ENCODE data around the gene ZNF543. TPM values are rescaled to one million over a fixed set of nuclear protein-coding genes. Genes with fewer than 3 reads are reported as not detected.
"Not testable (repeated sequence)": the region's sequence is repeated elsewhere in the genome, so short reads cannot be mapped to it uniquely, and the experiment has no call there.

The ZNF543 gene
- total RNA-seq: 7.8 and 10.1 TPM in 2 replicates

DNA sequence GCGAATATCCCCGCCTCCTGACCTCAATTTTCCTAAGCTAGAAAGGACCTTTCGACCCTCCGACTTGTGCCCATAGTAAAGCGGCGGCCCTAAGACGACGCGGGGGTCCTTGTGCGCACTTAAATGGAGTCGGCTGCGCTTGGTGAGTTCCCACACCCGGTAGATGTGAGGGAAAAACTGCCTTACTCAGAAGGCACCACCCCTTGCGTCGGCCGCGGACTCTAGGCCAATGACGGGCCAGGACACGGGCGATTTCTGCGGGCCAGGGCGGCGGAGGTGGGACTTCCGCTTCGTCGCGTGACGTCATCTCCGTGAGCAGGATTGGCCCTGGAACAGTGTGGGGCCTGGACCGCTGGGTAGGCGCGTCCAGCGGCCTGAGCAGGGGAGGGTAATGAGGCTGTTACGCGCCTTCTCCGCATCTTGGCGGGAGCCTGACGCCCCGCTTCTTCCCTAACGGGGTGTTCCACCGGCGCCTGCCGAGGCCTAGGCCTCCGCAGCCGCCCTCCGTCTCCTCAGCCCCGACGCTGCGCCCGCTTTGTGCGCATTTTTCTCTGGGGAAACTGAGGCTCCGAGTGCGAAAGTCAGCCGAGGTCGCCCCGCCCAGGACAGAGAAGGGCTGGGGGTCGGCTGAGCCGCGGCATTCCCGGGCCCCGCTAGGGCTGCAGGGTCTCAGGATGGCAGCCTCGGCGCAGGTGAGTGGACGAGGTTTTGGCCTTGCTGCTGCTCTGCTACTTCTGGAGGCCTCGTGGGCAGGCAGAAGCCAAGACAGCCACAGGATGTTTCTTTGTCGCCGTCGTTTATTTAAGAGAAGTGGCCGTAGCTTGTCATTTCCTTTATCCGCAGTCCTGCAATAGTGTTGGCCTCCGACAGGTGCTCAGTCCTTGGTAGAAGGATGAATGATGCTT lies at the start of gene ZNF543:
Gene ZNF543, plus strand, starts transcription at position 293 of the 905 bp plus-strand sequence. Its CDS starts 382 bp downstream, at position 675.
- DNase-seq (ENCODE audit: low read depth in 2 of 2): peak; percentile 91 to 97

DNA sequence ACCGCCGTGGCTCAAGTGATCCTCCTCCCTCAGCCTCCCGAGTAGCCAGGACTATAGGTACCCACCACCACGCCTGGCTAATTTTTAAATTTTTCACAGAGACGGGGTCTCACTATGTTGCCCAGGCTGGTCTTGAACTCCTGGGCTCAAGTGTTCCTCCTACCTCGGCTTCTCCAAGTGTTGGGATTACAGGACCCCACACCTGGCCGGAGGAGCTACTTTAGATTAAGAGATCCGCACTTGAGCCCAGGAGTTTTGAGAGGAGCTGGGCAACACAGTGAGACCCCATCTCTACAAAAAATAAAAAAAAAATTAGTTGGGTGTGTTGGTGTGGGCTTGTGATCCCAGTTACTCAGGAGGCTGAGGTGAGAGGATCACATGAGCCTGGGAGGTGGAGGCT lies 49.0 kb upstream of the ZNF543 start:
- DNase-seq (ENCODE audit: low read depth in 2 of 2): no peak

DNA sequence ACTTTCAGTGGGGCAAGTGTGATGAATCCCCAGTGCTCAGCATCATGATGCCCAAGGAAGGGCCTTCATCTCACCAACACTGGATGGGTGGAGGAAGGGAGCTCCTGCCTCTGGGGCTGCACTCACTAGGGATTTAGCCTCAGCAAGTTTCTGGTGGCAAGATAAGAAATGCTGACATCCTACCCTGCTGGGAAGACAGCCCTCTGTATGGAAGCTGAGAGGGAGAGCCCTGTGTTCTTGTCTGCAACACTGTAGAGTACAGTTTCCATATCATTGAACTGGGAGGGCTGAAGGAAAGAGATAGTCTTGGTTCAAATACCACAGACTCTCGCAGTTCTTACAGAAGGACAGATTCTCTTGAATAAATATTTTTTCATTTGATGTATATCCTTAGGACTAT lies 47.3 kb upstream of the ZNF543 start:
- DNase-seq (ENCODE audit: low read depth in 2 of 2): no peak

DNA sequence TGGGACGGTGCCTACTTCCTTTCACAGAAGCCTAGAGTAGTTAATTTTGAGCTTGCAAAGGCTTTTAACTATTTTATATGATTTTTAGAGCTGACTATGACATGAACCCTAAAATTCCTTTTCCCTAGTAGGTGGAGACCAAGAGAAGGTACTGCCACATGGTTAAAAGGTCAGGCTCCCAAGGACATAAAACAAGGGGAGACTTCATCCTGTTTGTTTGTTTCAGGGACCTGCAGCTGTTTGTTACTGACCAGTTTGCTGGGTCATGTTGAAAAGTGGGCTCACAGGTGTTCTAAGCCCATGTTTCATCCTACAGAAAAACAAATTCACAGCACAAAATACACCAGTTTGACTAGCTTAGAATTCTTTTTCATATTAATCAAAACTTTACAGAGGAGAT lies 43.8 kb upstream of the ZNF543 start:
- no peak for DNase-seq (ENCODE audit: low read depth in 2 of 2)

DNA sequence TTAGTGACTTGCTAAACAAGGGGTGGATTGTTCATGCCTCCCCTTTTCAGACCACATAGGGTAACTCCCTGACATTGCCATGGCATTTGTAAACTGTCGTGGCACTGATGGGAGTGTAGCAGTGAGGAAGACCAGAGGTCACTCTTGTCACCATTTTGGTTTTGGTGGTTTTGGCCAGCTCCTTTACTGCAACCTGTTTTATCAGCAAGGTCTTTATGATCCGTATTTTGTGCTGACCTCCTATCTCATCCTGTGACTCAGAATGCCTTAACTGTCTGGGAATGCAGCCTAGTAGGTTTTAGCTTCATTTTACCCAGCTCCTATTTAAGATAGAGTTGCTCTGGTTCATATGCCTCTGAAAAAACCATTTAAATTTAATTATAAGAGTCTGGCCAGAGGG lies 41.8 kb upstream of the ZNF543 start:
- DNase-seq (ENCODE audit: low read depth in 2 of 2): not testable (repeated sequence)

DNA sequence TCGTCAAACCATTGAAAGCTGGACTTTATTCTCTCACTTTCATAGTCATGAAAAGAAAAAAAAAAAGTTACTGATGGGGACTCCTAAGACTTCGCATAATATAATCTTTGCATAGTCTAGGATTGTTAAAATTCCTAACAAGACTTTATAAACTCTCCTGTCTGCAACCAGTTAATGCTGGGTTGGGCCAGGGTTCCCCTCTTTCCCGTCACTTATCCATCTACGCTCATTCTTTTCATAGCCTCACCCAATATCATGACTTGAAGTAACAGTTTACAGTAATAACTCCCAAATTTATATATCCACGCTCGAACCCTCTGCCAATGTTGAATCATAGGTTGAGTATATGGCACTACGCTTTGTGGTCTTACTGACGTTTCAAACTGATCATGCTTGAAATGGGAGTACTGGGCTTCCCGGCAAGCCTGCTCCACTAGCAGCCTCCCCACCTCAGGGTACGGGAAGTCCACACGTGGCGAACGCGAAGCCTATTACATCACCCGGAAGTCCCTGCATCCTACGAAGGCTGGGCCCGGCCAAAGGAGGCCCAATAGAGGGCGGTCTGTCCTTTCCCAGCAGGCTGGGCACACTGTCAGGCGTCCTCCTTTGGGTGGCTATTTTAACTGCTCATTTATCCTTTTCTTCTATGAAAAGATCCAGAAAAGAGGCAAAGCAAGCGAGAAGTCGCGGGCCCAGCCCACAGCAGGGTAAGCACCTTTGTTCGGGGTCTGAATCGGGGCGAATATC lies 40.7 kb upstream of the ZNF543 start:
- peak; percentile 91 to 97 for DNase-seq (ENCODE audit: low read depth in 2 of 2)

DNA sequence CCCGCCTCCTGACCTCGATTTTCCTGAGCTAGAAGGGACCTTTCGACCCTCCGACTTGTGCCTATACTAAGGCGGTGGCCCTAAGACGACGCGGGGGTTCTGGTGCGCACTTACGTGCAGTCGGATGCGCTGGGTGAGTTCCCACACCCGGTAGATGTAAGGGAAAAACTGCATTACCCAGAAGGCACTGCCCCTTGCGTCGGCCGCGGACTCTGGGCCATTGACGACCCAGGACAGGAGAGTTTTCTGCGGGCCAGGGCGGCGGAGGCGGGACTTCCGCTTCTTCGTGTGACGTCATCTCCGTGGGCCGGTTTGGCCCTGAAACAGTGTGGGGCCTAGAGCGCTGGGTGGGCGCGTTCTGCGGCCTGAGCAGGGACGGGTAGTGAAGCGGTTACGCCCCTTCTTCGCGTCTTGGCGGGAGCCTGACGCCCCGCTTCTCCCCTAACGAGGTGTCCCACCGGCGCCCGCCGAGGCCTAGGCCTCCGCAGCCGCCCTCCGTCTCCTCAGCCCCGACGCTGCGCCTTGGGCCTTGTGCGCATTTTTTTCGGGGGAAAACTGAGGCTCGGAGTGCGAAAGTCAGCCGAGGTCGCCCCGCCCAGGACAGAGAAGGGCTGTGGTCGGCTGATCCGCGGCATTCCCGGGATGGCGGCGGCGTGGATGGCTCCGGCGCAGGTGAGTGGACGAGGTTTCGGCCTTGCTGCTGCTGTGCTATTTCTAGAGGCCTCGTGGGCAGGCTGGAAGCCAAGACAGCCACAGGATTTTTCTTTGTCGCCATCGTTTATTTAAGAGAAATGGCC lies 39.9 kb upstream of the ZNF543 start, which contains the start of gene ZNF460:
Gene ZNF460, plus strand, starts transcription at position 321 of the 797 bp plus-strand sequence. Its CDS starts 322 bp downstream, at position 643.
- DNase-seq (ENCODE audit: low read depth in 2 of 2): peak; percentile 95 to 99

DNA sequence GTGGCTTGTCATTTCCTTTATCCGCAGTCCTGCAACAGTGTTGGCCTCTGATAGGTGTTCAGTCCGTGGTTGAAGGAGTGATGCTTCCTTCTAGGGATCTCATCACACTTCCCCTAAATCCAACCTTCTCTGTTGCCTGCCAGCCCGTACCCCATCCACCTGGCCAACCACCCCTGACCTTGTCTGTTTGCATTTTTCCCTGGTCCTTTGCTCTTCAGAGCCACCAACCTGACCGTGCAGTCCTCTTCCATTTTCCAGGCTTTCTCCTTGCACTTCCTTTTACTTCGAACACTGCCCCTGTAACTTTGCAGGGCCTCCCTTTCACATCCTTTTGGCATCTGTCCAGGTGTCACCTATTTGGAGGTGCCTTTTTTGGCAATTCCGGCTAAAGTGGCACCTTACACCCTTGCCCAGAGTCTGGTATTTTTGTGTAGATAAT lies 39.3 kb upstream of the ZNF543 start:
- peak in 1 of 2 donors; percentile 57 for DNase-seq (ENCODE audit: low read depth in 2 of 2)

DNA sequence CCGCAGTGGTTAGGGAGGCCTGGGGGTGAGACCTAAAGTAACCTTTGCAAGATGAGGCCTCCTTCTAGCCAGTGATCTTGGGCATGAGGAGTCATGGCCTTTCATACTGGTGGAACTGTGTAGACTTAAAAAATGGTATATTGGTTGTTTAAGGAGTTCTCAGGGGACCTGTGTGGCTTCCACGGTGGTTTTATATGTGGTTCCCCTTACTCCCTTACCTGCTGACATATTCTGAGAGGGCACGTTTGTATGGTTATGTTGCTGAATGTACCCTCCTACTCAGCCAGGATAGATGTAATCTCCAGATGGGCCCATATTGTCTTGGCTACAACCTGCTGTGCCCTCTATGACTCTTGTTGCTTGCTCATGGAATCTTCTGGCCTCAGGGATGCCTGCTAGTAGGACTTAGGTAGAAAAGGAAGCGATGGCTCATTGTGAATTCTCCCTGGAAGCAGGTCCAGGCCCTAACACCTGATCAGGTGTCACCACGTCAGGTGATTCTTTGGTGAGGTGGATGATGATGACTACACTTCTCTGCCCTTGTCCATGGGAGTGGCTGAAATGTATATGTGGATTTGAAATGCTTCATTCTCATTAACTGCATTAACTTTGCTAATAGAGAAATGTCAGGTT lies 38.1 kb upstream of the ZNF543 start:
- no peak for DNase-seq (ENCODE audit: low read depth in 2 of 2)

DNA sequence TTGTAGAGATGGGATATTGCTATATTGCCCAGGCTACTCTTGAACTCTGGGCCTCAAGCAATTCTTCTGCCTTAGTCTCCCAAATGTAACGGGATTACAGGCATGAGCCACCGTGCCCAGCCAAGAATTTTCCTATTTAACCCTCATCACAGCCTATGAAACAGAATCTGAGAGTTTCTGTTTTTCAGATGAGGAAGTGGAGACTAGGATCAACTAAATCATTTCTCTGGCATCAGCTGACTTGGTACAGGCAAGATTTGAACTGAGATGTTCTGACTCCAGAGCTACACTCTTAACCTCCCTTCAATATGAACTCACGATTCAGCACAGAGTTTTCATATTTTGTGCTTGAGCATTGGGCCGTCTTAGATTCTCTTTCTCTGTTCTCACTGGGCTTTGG lies 31.9 kb upstream of the ZNF543 start:
- DNase-seq (ENCODE audit: low read depth in 2 of 2): no peak

DNA sequence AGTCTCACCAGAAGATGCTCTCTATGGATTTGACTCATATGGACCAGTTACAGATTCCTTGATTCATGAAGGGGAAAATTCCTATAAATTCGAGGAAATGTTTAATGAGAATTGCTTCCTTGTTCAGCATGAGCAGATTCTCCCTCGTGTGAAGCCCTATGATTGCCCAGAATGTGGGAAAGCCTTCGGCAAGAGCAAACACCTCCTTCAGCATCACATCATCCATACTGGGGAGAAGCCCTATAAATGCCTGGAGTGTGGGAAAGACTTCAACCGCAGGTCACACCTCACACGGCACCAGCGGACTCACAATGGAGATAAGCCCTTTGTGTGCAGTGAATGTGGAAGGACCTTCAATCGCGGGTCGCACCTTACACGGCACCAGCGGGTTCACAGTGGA lies 29.3 kb upstream of the ZNF543 start:
- DNase-seq (ENCODE audit: low read depth in 2 of 2): no peak

DNA sequence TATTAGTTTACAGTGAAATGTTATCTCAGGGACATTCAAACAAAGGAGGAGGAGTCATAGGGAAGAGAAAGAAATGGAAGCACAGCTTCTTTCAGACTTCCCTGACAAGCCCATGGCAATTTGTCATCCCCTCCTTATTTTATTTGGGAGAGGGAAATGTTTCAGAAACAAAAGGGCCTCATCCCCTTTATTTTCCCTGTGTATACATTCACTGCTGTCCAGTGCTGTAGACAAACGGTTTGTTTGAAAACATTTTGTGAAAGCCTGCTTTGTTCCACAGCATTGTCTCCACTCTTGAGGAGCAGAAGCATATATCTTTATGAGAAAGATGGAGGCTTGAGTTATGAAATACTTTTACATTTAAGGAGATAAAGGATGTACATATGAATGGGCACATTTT lies 27.7 kb upstream of the ZNF543 start:
- DNase-seq (ENCODE audit: low read depth in 2 of 2): no peak

DNA sequence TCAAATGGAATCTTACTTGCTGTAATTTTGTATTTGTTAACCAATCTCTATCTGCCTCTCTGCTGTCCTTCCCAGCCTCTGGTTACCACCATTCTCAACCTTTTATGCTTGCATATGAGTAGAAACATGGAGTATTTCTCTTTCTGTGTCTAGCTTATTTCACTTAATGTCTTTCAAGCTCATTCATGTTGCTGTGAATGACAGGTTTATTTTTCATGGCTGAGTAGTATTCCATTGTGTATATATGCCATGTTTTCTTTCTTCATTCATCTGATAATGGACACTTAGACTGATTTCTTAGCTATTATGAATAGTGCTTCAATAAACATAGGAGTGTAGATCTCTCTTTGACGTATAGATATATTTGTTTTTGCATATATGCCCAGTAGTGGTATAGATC lies 26.6 kb upstream of the ZNF543 start:
- no peak for DNase-seq (ENCODE audit: low read depth in 2 of 2)

DNA sequence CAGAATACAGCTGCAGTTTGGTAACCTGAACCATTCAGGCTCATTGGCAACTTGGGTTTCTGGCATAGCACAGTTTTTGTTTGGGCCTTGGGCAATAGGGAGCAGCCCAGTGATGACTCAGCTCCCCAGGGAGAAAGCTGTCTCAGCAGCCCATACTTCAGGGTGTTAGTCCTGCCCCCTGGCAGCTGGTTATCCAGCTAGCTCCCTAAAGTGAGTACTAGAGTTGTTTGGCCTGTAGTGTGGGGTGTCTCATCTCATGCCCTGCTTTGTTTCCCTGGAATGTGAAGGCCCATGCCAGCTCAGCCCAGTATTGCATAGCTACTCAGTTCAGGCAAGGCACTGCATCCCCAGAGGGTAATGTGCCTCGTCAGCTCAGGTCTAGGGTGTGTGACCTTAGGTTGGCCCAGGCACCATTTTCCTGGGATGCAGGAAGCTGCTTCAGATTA lies 18.2 kb upstream of the ZNF543 start:
- no peak for DNase-seq (ENCODE audit: low read depth in 2 of 2)

DNA sequence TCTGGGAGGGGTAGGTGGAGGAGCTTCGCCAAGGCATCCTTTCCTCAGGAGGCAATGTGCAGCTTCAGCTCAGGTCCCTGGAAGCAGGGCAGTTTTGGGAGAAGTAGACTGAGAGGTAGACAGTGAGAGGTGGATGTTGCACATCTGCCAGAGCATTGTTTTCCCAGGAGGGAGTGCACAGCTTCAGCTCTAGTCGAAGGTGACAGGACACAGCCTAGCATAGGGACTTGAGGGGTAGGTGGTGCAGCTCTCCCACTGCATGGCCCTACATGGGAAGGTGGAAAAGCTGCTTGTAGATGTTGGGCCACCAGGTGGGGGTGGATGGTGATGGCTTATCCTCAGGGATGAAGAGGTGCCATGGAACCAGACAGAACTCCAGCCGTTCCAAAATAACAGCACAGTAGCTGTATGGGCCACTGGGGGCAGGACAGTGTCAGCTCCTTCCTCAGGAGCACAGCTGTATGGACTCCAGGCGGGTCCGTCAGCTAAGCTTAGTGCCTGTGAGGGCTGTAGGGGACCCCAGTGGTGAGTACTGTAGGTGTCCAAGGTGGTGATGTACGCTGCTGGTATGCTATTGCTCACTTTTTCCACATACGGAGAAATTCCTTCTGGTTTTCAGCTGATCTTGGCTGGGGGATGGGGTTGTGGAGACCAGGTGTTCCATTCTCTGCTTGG lies 17.4 kb upstream of the ZNF543 start:
- no peak for DNase-seq (ENCODE audit: low read depth in 2 of 2)

DNA sequence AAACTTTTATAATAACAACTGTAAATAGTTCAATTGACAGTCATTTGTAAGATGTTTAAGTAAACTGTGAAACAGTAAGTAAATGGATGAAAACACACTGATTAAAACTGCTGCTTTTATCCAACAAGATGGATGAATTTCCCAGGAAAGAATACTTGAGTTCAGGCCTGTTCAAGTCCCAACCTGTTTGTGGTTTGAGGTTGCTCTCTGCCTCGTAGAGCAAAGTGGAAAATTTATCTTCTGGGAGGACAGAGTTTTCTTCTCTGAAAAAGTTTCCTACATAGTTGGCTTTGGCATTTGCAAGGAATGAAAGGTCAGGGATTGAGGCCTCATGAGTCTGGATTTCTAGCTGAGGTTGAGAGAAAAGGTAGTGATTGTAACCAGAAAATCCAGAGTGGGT lies 15.2 kb upstream of the ZNF543 start:
- DNase-seq (ENCODE audit: low read depth in 2 of 2): no peak

DNA sequence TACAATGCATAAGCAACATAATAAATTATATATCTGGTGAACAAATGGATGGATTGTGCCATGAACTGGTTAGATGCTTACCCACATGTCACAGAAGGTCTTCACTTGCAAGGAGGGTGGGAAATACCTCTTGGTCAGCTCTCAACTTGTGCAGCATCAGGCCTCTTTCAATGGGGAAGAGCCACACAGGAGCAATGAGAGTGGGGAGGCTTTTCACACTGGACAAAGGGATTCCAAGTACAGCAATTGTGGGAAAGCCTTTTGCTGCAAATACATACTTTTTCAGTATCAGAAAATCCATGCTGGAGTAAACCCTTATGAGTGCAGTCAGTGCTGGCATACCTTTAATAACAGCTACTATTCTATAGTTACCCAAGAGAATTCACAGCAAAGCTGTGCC lies 11.8 kb upstream of the ZNF543 start:
- no peak for DNase-seq (ENCODE audit: low read depth in 2 of 2)

DNA sequence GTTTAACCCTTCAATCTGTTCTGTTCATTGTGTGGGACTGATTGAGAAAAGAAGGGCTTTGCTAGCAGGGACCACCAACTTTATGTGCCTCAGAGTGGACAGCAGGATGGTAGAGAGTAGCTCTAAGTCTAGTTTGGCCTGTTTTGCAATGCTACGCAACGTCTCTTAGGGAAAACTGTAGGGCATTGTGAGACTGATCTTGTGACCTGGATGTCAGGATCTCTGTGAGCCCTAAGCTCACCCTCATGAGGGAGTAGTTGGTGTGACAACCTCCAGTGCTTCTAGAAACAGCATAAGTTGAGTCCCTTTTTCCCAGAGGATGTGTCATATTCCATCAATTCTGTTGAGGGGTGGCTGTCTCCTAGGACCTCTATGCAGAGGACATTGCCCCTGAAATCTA lies 9.5 kb upstream of the ZNF543 start:
- DNase-seq (ENCODE audit: low read depth in 2 of 2): no peak

DNA sequence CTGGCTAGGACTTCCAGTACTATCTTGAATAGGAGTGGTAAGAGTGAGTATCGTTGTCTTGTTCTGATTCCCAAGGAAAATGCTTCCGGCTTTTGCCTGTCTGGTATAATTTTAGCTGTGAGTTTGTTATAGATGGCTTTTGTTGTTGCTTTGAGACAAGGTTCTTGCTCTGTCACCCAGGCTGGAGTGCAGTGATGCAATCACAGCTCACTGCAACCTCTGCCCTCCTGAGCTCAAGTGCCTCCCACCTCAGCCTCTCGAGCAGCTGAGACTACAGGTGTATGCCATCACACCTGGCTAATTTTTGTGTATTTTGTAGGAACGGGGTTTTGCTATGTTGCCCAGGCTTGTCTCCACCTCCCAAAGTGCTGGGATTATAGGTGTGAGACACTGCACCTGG lies 6.1 kb upstream of the ZNF543 start:
- DNase-seq (ENCODE audit: low read depth in 2 of 2): no peak

DNA sequence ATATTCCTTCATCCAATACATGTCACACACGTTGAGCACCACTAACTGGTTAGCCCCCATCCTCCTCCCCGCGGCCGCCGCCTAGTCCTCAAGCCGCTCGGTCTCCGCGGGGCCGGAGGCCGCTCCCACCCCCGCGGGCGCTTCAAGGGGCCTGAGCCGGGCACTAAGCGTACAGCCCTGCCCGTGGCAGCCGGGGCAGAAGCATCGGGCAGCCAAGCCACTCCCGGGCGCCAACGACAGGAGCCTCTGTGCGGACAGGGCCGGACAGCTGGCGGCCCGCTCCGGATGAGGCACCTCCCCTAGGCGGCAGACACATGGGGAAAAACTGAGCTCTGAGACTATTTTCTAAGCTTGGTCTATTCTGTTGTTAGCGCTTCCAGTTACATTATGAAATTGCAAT lies 2.8 kb upstream of the ZNF543 start:
- DNase-seq (ENCODE audit: low read depth in 2 of 2): no peak

DNA sequence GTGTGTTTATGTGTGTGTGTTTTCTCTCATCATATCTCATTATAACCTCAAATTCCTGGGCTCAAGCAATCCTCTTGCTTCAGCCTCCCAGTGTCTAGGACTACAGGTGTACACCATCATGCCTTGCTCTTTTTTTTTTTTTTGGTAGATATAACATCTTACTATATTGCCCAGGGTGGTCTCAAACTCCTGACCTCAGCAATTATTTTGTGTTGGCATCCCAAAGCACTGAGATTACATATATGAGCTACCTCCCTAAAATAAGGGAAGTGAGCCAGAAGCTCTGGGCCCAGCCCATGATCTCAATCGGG lies 448 bp upstream of the ZNF543 start:
- no peak for DNase-seq (ENCODE audit: low read depth in 2 of 2)
